SK-N-SH (cell line): ENCODE results near the gene PARVA. TPM values are rescaled to one million over a fixed set of nuclear protein-coding genes. Genes with fewer than 3 reads are reported as not detected.

Experiments used
- CTCF ChIA-PET: fragments of 300-600, 350-600 bp; formaldehyde crosslinking; extraction: SDS; loops from one replicate; lab custom pipeline; 2021; lab: Yijun Ruan, JAX
- POLR2A ChIA-PET: fragments of 350-600 bp; sonication (Branson Sonifier 250); formaldehyde crosslinking; extraction: SDS; loops from one replicate; lab custom pipeline; 2020; ENCODE audit warnings: antibody characterized with exemption, inconsistent platforms; lab: Yijun Ruan, JAX
- DNase-seq: peaks from one replicate; pipeline ENCODE4 v3.0.0; 2012
- H2AFZ ChIP-seq: fragments of 200-600 bp; sonication (generic); 2 replicates; pipeline ENCODE4 v1.8.1; 2016; ENCODE audit warnings: antibody characterized with exemption, mild to moderate bottlenecking, low read depth
- H3F3A ChIP-seq: fragments of 200-600 bp; sonication (generic); replicated peaks from 2 replicates; pipeline ENCODE3; 2016; ENCODE audit warnings: antibody characterized with exemption, mild to moderate bottlenecking; ENCODE audit not compliant: insufficient read depth
- H3K27ac ChIP-seq, 2 experiments: fragments of 200-500 bp in 1 of 2; fragments of 200-600 bp in 1 of 2; sonication (Bioruptor generic) in 1 of 2; sonication (generic), shearing (Covaris generic) in 1 of 2; 2 replicates each; pipeline versions ENCODE4 v1.5.1 to v1.6.1; 2014 to 2016; ENCODE audit warnings: low read depth in 2 of 2, inconsistent platforms in 1 of 2, low read length in 1 of 2, mild to moderate bottlenecking in 1 of 2, mixed read lengths in 1 of 2
- H3K27me3 ChIP-seq: fragments of 200-600 bp; sonication (generic), shearing (Covaris generic); 2 replicates; pipeline ENCODE4 v1.6.1; 2016; ENCODE audit warnings: mixed run types; ENCODE audit not compliant: insufficient read depth
- H3K36me3 ChIP-seq, 2 experiments: fragments of 200-500 bp in 1 of 2; fragments of 200-600 bp in 1 of 2; sonication (Bioruptor generic) in 1 of 2; sonication (generic) in 1 of 2; replicated peaks in 1 of 2; 2 replicates each; pipeline versions ENCODE3 to v1.5.1; 2014 to 2016; ENCODE audit warnings: low read length in 1 of 2, mild to moderate bottlenecking in 1 of 2; ENCODE audit not compliant: insufficient read depth in 2 of 2, control insufficient read depth in 1 of 2
- H3K4me1 ChIP-seq, 2 experiments: fragments of 200-500 bp in 1 of 2; fragments of 200-600 bp in 1 of 2; sonication (Bioruptor generic) in 1 of 2; sonication (generic), shearing (Covaris generic) in 1 of 2; 2 replicates each; pipeline versions ENCODE4 v1.5.1 to v1.6.1; 2014 to 2016; ENCODE audit warnings: low read depth in 1 of 2, low read length in 1 of 2, mixed run types in 1 of 2; ENCODE audit not compliant: insufficient read depth in 2 of 2, control insufficient read depth in 1 of 2
- H3K4me2 ChIP-seq: fragments of 200-600 bp; sonication (generic), shearing (Covaris generic); 2 replicates; pipeline ENCODE4 v1.6.1; 2017; ENCODE audit warnings: mixed run types
- H3K4me3 ChIP-seq, 2 experiments: fragments of 200-500 bp in 1 of 2; fragments of 200-600 bp in 1 of 2; sonication (Bioruptor generic) in 1 of 2; sonication (generic), shearing (Covaris generic) in 1 of 2; 2 replicates each; pipeline versions ENCODE4 v1.5.1 to v1.8.1; 2014 to 2016; ENCODE audit warnings: low read depth in 2 of 2, inconsistent platforms in 1 of 2, low read length in 1 of 2, mild to moderate bottlenecking in 1 of 2, mixed read lengths in 1 of 2, moderate library complexity in 1 of 2
- H3K79me2 ChIP-seq: fragments of 200-600 bp; sonication (generic); 2 replicates; pipeline ENCODE4 v1.8.1; 2017; ENCODE audit warnings: mild to moderate bottlenecking; ENCODE audit not compliant: insufficient read depth
- H3K9ac ChIP-seq: fragments of 200-600 bp; sonication (generic); 2 replicates; pipeline ENCODE4 v1.6.1; 2017; ENCODE audit warnings: mixed run types
- H3K9me2 ChIP-seq: fragments of 200-600 bp; sonication (generic); 2 replicates; pipeline ENCODE4 v1.6.1; 2017; ENCODE audit warnings: mixed run types
- H3K9me3 ChIP-seq: fragments of 200-600 bp; sonication (generic); 2 replicates; pipeline ENCODE4 v1.6.1; 2017; ENCODE audit warnings: mixed run types, mild to moderate bottlenecking, moderate library complexity
- H4K20me1 ChIP-seq: fragments of 200-600 bp; sonication (generic); 2 replicates; pipeline ENCODE4 v1.6.1; 2017; ENCODE audit warnings: mild to moderate bottlenecking, mixed run types; ENCODE audit not compliant: insufficient read depth
- CHD2 ChIP-seq: fragments of 150-350 bp; IDR thresholded peaks from 2 replicates; pipeline ENCODE4 v1.6.1; 2018; ENCODE audit warnings: low read length; ENCODE audit not compliant: partially characterized antibody
- EP300 ChIP-seq, 2 experiments: IDR thresholded peaks; 2 replicates each; pipeline versions ENCODE4 v1.4.0 to v1.6.1; 2012; ENCODE audit warnings: borderline replicate concordance in 1 of 2, low read depth in 1 of 2, low read length in 1 of 2
- EZH2phosphoT487 ChIP-seq: fragments of 200-600 bp; sonication (generic); IDR thresholded peaks from 2 replicates; pipeline ENCODE4 v1.6.1; 2017; ENCODE audit warnings: low read depth, mixed run types, mild to moderate bottlenecking, antibody characterized with exemption, moderate library complexity, borderline replicate concordance
- FOSL2 ChIP-seq: IDR thresholded peaks from 2 replicates; pipeline ENCODE4 v1.4.0; 2012; ENCODE audit warnings: low read depth, mild to moderate bottlenecking, moderate library complexity, borderline replicate concordance
- FOXJ3 ChIP-seq: sonication (generic); formaldehyde crosslinking; IDR thresholded peaks from 2 replicates; pipeline ENCODE4 v1.5.1; 2020; ENCODE audit warnings: mild to moderate bottlenecking, missing genetic modification reagents
- FOXM1 ChIP-seq: IDR thresholded peaks from 2 replicates; pipeline ENCODE4 v1.4.0; 2012; ENCODE audit warnings: low read depth, mild to moderate bottlenecking
- JUND ChIP-seq: IDR thresholded peaks from 2 replicates; pipeline ENCODE4 v1.4.0; 2012
- MXI1 ChIP-seq: IDR thresholded peaks from 2 replicates; pipeline ENCODE4 v1.6.1; 2012; ENCODE audit warnings: mild to moderate bottlenecking, low read depth, low read length, improper control_type of control experiment
- NRF1 ChIP-seq: IDR thresholded peaks from 2 replicates; pipeline ENCODE4 v1.6.1; 2012; ENCODE audit warnings: low read depth, mild to moderate bottlenecking, low read length
- RAD21 ChIP-seq: IDR thresholded peaks from 2 replicates; pipeline ENCODE4 v1.6.1; 2012; ENCODE audit warnings: mild to moderate bottlenecking, low read length
- SIN3A ChIP-seq: IDR thresholded peaks from 2 replicates; pipeline ENCODE4 v1.6.1; 2012; ENCODE audit warnings: low read depth, mild to moderate bottlenecking, low read length, moderate library complexity, borderline replicate concordance
- TAF1 ChIP-seq: IDR thresholded peaks from 2 replicates; pipeline ENCODE4 v1.6.1; 2012; ENCODE audit warnings: low read depth, mild to moderate bottlenecking, low read length, moderate library complexity, borderline replicate concordance
- TCF12 ChIP-seq: IDR thresholded peaks from 2 replicates; pipeline ENCODE4 v1.4.0; 2012
- TEAD4 ChIP-seq: IDR thresholded peaks from 2 replicates; pipeline ENCODE4 v1.4.0; 2012; ENCODE audit warnings: mild to moderate bottlenecking, borderline replicate concordance; ENCODE audit not compliant: insufficient read depth
- WGBS: methylation state at CpG from one replicate; pipeline ENCODE4 v1.1.6; 2017; ENCODE audit warnings: low lambda C conversion rate; 5-methylcytosine and 5-hydroxymethylcytosine counted together
- polyA plus RNA-seq, 3 experiments: library from polyadenylated mRNA; depleted of rRNA; stranded (reverse); fragments of >200 nt; gene quantifications; 2 replicates each; pipeline ENCODE4 v1.2.3, GENCODE V29; 2012
- TF ChIP-seq, protein P1 (sequence below): fragments of 200-600 bp; sonication (generic); IDR thresholded peaks from 2 replicates; pipeline ENCODE4 v1.6.1; 2017; ENCODE audit warnings: antibody characterized with exemption, mild to moderate bottlenecking, moderate library complexity
- TF ChIP-seq, protein P2 (sequence below): IDR thresholded peaks from 2 replicates; pipeline ENCODE4 v1.4.0; 2012; ENCODE audit warnings: low read depth, borderline replicate concordance
- TF ChIP-seq, protein P3 (sequence below): IDR thresholded peaks from 2 replicates; pipeline ENCODE4 v1.6.1; 2012; ENCODE audit warnings: mild to moderate bottlenecking, low read depth, low read length, moderate library complexity
- TF ChIP-seq, protein P4 (sequence below): IDR thresholded peaks from 2 replicates; pipeline ENCODE4 v1.4.0; 2012; ENCODE audit warnings: low read depth, borderline replicate concordance
- TF ChIP-seq, protein P5 (sequence below): fragments of 150-350 bp; IDR thresholded peaks from 2 replicates; pipeline ENCODE4 v1.6.1; 2016; ENCODE audit warnings: mild to moderate bottlenecking, low read depth, low read length

Gene PARVA
- polyA plus RNA-seq, 1 of the 3 experiments (the other 2 are of a cell fraction), result 27.6 TPM

DNA sequence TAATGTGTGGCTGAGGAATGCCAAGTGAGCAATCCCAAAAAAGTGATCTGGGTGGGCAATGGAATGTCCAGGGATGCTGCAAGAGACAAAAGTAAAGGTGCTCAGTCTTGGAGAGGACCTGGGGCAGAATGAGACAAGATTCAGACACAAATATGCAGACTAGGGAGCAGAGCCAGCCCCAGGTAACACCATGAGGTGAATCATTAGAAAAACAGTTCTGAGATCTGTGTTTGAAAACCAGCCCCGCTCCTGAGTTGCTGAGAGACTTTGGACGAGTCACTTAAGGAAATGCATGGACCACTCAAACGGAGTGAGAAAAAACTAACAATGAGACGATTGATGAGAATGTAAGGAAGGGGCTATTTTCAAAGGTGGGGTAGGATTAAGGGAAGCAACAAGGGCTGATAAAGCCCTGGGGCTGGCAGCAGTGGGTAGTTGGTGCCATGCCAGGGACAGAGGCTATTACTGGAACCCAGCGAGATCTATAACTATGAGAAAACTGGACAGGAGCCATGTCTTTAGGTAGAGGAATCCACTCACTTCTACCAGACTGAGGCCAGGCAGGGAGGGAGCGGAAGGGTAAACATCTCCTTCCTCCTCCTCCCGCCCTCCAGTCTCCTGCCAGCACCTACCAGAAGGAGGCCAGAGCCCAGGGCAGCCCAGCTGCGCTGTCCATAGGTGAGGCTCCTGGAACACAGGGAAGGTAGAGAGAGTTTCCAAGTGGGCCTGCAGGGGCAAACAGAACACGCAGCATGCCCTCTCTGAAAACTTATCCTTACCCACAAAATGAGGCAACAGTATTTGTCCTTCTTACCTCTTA, 166.4 kb downstream of the PARVA start (continued):
- TF ChIP-seq, protein P1, sequence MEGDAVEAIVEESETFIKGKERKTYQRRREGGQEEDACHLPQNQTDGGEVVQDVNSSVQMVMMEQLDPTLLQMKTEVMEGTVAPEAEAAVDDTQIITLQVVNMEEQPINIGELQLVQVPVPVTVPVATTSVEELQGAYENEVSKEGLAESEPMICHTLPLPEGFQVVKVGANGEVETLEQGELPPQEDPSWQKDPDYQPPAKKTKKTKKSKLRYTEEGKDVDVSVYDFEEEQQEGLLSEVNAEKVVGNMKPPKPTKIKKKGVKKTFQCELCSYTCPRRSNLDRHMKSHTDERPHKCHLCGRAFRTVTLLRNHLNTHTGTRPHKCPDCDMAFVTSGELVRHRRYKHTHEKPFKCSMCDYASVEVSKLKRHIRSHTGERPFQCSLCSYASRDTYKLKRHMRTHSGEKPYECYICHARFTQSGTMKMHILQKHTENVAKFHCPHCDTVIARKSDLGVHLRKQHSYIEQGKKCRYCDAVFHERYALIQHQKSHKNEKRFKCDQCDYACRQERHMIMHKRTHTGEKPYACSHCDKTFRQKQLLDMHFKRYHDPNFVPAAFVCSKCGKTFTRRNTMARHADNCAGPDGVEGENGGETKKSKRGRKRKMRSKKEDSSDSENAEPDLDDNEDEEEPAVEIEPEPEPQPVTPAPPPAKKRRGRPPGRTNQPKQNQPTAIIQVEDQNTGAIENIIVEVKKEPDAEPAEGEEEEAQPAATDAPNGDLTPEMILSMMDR, result no peak

DNA sequence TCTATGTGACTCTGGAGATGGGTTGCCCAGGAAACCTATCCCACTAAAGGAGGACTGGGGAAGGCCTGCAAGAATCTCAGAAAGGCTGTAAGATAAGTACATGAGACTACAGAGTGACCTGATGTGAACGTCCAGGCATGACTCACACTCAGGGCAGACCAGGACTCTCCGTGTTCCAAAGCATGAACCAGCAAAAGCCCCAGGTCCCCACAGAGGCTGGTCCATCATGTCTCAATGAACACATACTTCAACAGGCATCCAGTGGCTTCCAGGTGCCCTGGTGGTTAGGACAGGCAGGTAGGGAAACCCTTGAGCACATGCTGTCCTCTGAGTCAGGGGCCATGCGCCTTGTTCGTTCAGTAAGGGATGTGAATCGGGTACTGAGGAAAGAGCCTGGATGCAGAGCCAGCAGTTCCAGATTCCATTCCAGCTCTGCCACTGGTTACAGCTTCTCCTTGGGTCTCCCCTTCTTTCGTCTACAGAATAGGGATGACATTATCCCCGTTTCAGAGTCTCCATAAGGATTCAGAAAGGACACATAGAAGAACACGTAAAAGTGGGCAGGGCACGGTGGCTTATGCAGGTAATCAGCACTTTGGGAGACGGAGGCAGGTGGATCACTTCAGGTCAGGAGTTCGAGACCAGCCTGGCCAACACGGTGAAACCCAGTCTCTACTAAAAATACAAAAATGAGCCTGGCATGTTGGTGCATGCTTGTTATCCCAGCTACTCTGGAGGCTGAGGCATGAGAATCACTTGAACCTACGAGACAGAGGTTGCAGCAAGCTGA, 167.8 kb downstream of the PARVA start:
- Histone ChIP-seq H3K4me2 (no peak overlapping the region), H3K4me1 (peaks cover 13 to 40% of the 10 kb centered on the region in 2 experiments), H3K4me3 (no peak overlapping the region), H3K9me3 (no peaks in the 10 kb centered on the region), H3K9ac (no peak overlapping the region), H3F3A (peaks cover 11% of the 10 kb centered on the region), H3K79me2 (no peaks in the 10 kb centered on the region), H3K36me3 (no peaks in the 10 kb centered on the region), H4K20me1 (no peaks in the 10 kb centered on the region), H2AFZ (no peak overlapping the region), H3K27me3 (no peaks in the 10 kb centered on the region), H3K27ac (no peak overlapping the region), H3K9me2 (no peaks in the 10 kb centered on the region)
- no peak for DNase-seq
- 85% methylated on average over 12 of the region's 13 CpGs for WGBS
- POLR2A ChIA-PET, result no interaction called here
- CTCF ChIA-PET, result interaction anchor here (0.6 kb wide), 1 partner anchor 719 kb away, joined by 3 read pairs; no protein-coding TSS in a partner anchor
- TF ChIP-seq FOXJ3 (CRISPR knock-in tag) (no peak), JUND (no peak), FOXM1 (no peak), CHD2 (no peak), EZH2phosphoT487 (no peak), SIN3A (no peak), EP300 (IDR thresholded peaks at IDR 0.05; ENCODE audit: borderline replicate concordance in 1 of 2, low read depth in 1 of 2, low read length in 1 of 2) (no peak), NRF1 (no peak), TEAD4 (no peak), RAD21 (no peak), MXI1 (no peak), FOSL2 (no peak), TAF1 (no peak), TCF12 (no peak)
- TF ChIP-seq, protein P2, sequence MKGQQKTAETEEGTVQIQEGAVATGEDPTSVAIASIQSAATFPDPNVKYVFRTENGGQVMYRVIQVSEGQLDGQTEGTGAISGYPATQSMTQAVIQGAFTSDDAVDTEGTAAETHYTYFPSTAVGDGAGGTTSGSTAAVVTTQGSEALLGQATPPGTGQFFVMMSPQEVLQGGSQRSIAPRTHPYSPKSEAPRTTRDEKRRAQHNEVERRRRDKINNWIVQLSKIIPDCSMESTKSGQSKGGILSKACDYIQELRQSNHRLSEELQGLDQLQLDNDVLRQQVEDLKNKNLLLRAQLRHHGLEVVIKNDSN, result no peak
- TF ChIP-seq, protein P3, sequence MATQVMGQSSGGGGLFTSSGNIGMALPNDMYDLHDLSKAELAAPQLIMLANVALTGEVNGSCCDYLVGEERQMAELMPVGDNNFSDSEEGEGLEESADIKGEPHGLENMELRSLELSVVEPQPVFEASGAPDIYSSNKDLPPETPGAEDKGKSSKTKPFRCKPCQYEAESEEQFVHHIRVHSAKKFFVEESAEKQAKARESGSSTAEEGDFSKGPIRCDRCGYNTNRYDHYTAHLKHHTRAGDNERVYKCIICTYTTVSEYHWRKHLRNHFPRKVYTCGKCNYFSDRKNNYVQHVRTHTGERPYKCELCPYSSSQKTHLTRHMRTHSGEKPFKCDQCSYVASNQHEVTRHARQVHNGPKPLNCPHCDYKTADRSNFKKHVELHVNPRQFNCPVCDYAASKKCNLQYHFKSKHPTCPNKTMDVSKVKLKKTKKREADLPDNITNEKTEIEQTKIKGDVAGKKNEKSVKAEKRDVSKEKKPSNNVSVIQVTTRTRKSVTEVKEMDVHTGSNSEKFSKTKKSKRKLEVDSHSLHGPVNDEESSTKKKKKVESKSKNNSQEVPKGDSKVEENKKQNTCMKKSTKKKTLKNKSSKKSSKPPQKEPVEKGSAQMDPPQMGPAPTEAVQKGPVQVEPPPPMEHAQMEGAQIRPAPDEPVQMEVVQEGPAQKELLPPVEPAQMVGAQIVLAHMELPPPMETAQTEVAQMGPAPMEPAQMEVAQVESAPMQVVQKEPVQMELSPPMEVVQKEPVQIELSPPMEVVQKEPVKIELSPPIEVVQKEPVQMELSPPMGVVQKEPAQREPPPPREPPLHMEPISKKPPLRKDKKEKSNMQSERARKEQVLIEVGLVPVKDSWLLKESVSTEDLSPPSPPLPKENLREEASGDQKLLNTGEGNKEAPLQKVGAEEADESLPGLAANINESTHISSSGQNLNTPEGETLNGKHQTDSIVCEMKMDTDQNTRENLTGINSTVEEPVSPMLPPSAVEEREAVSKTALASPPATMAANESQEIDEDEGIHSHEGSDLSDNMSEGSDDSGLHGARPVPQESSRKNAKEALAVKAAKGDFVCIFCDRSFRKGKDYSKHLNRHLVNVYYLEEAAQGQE, result no peak
- TF ChIP-seq, protein P4, sequence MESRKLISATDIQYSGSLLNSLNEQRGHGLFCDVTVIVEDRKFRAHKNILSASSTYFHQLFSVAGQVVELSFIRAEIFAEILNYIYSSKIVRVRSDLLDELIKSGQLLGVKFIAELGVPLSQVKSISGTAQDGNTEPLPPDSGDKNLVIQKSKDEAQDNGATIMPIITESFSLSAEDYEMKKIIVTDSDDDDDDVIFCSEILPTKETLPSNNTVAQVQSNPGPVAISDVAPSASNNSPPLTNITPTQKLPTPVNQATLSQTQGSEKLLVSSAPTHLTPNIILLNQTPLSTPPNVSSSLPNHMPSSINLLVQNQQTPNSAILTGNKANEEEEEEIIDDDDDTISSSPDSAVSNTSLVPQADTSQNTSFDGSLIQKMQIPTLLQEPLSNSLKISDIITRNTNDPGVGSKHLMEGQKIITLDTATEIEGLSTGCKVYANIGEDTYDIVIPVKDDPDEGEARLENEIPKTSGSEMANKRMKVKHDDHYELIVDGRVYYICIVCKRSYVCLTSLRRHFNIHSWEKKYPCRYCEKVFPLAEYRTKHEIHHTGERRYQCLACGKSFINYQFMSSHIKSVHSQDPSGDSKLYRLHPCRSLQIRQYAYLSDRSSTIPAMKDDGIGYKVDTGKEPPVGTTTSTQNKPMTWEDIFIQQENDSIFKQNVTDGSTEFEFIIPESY, result no peak
- TF ChIP-seq, protein P5, sequence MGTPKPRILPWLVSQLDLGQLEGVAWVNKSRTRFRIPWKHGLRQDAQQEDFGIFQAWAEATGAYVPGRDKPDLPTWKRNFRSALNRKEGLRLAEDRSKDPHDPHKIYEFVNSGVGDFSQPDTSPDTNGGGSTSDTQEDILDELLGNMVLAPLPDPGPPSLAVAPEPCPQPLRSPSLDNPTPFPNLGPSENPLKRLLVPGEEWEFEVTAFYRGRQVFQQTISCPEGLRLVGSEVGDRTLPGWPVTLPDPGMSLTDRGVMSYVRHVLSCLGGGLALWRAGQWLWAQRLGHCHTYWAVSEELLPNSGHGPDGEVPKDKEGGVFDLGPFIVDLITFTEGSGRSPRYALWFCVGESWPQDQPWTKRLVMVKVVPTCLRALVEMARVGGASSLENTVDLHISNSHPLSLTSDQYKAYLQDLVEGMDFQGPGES, result no peak
